ENCODE measurements around the gene MRPS5.

MRPS5 gene

DNA sequence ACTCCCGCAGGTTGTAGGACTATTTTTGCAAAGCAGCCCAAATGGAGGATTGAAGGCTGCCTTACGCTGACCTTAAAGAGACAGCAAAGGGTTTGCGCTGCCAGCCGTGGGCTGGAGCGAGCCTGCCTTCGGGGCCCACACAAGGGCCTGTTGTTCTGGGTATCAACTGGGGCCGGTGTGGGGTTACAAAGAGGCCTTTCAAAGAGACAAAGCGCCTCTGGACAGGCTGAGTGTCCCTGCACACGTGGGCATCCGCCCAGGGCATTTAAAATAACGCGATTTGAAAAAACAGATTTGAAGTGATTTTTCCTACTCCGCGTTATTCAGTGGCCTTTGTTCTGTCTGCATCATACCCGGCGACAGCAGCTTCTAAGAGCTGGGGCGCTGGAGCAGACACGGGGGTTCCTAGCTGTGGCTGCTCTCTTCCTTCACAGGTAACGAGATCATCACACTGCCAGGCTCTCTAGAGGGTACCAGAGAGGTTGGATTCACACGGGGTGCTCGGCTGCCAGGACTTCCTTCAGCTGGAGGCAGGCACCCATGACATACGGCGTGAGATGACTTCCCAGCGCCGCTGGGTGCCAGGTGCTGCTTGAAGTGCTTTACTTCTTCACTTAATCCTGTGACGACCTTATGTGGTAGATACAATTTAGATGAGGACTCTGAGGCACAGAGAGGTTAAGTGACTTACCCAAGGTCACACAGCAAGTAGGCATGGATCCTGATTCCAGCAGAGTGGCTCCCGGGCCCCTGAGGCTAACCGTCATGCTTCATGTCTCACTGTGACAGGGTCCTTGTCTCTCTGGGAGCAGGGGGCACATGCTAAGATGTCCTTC is 63.9 kb downstream of the MRPS5 start:
- DNase-seq (ENCODE audit: insufficient read length) = no peak
- no peak for TF ChIP-seq POLR2AphosphoS5 (IDR thresholded peaks at IDR 0.05; ENCODE audit: low read depth, low read length)
- FAIRE-seq = no peak

DNA sequence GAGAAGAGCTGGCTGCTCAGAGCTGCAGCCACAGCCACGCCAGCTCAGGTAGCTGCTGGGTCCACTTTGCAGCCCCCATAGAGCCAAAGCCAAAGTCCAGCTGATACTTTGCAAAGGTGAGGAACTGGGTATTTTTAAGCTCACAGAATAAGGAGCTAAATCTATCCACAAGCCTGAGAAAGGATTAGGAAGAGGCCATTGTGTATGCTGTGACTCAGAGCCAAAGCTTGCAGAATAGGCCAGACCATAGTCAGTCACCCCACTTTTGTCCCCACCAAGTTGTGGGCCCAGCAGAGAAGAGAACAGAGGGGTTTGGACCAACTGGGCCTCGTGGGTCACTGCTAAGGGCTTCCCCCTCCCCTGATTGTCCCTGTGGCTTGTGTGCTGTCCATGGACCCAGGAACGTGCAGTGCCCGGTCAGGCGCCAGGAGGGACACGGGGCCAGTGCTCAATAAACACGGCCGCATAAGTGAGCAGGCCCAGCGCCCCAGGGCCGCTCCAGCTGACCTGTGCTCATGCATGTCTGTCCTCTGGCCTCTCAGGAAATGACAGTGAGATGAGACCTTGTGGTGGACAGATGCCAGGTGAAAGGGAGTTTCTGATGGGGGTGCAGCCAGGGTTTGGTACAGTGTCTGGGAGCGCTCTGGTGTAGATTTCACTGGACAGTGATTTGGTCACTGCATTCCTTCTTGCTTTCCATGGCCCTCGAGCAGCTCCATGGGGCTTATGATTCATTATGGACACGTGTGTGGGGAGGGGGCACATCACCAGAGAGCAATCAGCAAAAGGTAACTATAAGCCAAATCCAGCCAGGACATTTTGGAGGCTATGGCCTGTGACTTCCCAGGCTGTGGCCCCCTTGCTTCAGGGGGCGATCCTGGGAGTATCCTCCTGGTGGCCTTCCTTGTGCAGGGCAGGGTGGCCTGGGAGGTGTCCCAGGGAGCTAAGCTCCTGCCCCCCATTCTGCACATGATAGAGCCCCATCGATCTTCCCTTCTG is 64.8 kb downstream of the MRPS5 start:
- no peak for FAIRE-seq

DNA sequence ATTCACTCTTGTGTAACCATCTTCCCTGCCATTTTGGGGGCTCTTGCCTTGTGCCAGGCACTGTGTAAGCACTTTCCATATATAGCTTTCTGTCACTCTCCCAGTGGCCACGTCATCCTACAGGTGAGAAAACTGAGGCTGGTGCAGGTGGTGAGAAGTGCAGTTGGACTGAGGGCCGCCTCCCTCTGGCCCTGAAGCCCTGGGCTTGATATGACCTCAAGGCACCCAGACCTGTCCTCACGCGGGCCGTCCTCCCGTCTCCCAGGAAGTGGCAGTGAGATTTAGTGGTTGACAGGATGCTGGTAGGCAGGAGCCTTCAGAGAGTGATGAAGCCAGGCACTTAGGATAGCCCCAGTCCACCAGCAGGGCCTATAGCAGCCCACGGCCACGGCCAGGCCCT is 65.6 kb downstream of the MRPS5 start:
- FAIRE-seq = no peak

More for the DNA sequence above, 64.8 kb downstream of the MRPS5 start:
- TF ChIP-seq POLR2A (IDR thresholded peaks at IDR 0.05; ENCODE audit: low read depth, low read length) (no peak), TAF1 (IDR thresholded peaks at IDR 0.05; ENCODE audit: borderline replicate concordance, low read depth, low read length) (no peak), POLR2AphosphoS5 (IDR thresholded peaks at IDR 0.05; ENCODE audit: low read depth, low read length) (no peak)
- no peak for DNase-seq (ENCODE audit: insufficient read length)

DNA sequence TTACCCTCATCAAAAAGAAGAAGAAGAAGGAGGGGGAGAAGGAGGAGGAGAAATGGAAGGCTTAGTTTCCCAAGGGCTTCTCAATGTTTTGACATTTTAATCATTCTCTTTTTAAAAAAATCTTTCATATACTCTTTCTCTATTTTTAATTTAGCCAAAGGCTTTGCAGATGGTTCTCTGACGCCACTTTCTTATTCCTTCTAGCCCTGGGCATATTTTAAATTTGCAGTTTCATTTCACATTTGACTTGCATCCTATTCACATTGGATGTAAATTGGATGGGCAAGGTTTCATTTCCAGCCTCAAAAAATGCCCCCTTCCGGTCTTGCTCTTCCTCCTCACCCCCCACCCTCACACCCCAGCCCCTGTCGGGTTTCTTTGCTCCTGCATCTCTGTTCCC is 66.3 kb downstream of the MRPS5 start:
- FAIRE-seq = no peak
- TF ChIP-seq TAF1 (IDR thresholded peaks at IDR 0.05; ENCODE audit: borderline replicate concordance, low read depth, low read length) (no peak), POLR2A (IDR thresholded peaks at IDR 0.05; ENCODE audit: low read depth, low read length) (no peak), POLR2AphosphoS5 (IDR thresholded peaks at IDR 0.05; ENCODE audit: low read depth, low read length) (no peak)

More for the DNA sequence above, 65.6 kb downstream of the MRPS5 start:
- no peak for DNase-seq (ENCODE audit: insufficient read length)
- TF ChIP-seq TAF1 (IDR thresholded peaks at IDR 0.05; ENCODE audit: borderline replicate concordance, low read depth, low read length) (no peak), POLR2AphosphoS5 (IDR thresholded peaks at IDR 0.05; ENCODE audit: low read depth, low read length) (no peak), POLR2A (IDR thresholded peaks at IDR 0.05; ENCODE audit: low read depth, low read length) (no peak)

DNA sequence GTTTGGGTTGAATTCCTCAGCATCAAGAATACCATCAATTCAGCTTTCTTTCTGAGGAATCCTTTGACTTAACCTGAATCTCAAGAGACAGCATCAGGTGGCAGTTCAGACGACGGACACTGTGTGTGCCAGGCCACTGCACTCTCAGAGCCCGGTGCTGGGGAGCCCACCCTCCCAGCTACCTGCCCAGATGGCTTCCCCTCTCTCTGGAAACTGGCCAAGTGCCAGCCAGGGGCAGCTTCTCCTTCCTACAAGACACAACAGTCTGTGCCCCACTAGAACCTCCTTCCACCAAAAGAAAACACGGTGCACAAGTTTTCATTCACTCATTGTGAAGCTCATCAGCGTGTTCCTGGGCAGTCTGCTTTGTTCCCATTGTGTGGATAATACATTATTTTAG is 67.6 kb downstream of the MRPS5 start:
- TF ChIP-seq POLR2AphosphoS5 (IDR thresholded peaks at IDR 0.05; ENCODE audit: low read depth, low read length) (no peak), POLR2A (IDR thresholded peaks at IDR 0.05; ENCODE audit: low read depth, low read length) (no peak), TAF1 (IDR thresholded peaks at IDR 0.05; ENCODE audit: borderline replicate concordance, low read depth, low read length) (no peak)
- DNase-seq (ENCODE audit: insufficient read length) (no peak), FAIRE-seq (no peak)

More for the DNA sequence above, 66.3 kb downstream of the MRPS5 start:
- DNase-seq (ENCODE audit: insufficient read length) = no peak

DNA sequence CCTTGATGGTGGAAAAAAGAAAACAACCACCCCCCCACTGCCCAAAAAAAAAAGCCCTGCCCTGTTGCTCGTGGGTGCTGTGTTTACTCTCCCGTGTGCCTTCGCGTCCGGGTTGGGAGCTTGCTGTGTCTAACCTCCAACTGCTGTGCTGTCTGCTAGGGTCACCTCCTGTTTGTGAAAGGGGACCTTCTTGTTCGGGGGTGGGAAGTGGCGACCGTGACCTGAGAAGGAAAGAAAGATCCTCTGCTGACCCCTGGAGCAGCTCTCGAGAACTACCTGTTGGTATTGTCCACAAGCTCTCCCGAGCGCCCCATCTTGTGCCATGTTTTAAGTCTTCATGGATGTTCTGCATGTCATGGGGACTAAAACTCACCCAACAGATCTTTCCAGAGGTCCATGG is 68.1 kb downstream of the MRPS5 start:
- DNase-seq (ENCODE audit: insufficient read length) (no peak), FAIRE-seq (no peak)
- TF ChIP-seq TAF1 (IDR thresholded peaks at IDR 0.05; ENCODE audit: borderline replicate concordance, low read depth, low read length) = no peak
- TF ChIP-seq POLR2A (IDR thresholded peaks at IDR 0.05; ENCODE audit: low read depth, low read length) = no peak
- TF ChIP-seq POLR2AphosphoS5 (IDR thresholded peaks at IDR 0.05; ENCODE audit: low read depth, low read length) = no peak

DNA sequence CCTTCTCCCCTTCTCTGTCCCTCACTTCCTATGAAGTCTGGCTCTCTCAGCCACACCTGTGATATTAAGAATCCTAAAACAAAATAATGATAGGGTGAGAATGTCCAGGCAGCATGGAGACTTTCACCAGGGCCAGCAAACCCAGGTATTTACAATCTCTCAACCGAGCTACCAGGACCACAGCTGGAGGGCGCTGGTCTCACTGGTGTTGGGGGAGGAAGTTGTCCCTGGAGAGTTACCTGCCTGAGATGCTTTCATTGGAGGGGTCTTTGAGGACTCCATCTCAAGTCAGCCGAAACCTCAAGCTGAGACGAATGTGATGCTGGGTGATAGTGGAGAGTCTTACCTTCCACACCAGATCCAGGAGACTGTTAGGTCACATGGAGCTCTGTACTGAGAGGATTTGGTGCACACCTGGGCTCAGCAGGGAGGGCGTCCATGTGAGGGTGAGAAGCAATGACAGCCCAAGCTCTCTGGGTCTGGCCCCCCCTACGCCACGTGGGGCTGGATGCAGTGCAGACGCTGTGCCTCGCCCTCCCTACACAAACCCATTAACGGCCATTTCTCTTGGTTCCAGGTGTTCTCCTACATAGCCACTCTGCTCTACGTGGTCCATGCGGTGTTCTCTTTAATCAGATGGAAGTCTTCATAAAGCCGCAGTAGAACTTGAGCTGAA is 68.7 kb downstream of the MRPS5 start:
- TF ChIP-seq POLR2A (IDR thresholded peaks at IDR 0.05; ENCODE audit: low read depth, low read length) (no peak), TAF1 (IDR thresholded peaks at IDR 0.05; ENCODE audit: borderline replicate concordance, low read depth, low read length) (no peak), POLR2AphosphoS5 (IDR thresholded peaks at IDR 0.05; ENCODE audit: low read depth, low read length) (no peak)
- no peak for FAIRE-seq

DNA sequence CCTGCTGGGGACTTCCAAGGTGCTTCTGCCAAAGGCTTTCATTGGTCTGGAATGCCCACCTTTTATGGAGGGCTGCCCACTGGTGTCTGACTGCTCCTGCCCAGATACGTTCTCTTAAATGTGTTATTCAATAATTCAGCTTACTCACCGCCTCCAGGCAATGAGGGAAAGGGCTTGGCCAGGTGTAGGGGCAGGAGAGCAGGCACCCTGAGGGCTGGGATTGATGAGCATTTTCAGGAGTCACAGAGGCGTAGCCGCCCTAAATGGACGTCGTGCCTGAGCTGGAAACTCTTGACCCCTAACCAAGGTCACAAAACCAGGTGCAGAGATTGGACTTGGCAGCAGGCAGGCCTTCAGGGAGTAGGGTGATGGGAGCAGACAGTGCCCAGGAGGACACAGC is 69.3 kb downstream of the MRPS5 start:
- DNase-seq (ENCODE audit: insufficient read length) (no peak), FAIRE-seq (no peak)
- TF ChIP-seq TAF1 (IDR thresholded peaks at IDR 0.05; ENCODE audit: borderline replicate concordance, low read depth, low read length) (no peak), POLR2A (IDR thresholded peaks at IDR 0.05; ENCODE audit: low read depth, low read length) (no peak), POLR2AphosphoS5 (IDR thresholded peaks at IDR 0.05; ENCODE audit: low read depth, low read length) (no peak)

More for the DNA sequence above, 68.7 kb downstream of the MRPS5 start:
- no peak for DNase-seq (ENCODE audit: insufficient read length)

DNA sequence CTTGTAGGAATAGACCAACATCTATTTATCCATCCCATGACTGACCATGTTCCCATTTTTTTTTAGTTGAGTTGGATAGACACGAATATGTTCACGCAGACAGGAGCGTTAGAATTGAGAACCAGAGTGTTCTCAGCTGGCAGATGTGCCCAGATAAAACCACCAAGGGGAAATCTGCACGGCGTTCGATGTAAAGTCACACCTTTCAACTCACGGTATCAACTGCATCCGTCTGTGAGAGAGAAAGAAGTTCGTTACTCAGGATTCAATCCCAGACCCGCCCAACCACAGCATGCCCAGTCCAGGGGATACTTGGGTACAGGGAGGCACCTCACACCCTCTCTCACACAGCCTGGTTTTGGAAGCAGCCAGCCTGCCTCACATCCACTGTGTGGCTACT is 70.0 kb downstream of the MRPS5 start:
- no peak for TF ChIP-seq TAF1 (IDR thresholded peaks at IDR 0.05; ENCODE audit: borderline replicate concordance, low read depth, low read length)
- TF ChIP-seq POLR2AphosphoS5 (IDR thresholded peaks at IDR 0.05; ENCODE audit: low read depth, low read length) = no peak
- TF ChIP-seq POLR2A (IDR thresholded peaks at IDR 0.05; ENCODE audit: low read depth, low read length) = no peak
- no peak for DNase-seq (ENCODE audit: insufficient read length)

DNA sequence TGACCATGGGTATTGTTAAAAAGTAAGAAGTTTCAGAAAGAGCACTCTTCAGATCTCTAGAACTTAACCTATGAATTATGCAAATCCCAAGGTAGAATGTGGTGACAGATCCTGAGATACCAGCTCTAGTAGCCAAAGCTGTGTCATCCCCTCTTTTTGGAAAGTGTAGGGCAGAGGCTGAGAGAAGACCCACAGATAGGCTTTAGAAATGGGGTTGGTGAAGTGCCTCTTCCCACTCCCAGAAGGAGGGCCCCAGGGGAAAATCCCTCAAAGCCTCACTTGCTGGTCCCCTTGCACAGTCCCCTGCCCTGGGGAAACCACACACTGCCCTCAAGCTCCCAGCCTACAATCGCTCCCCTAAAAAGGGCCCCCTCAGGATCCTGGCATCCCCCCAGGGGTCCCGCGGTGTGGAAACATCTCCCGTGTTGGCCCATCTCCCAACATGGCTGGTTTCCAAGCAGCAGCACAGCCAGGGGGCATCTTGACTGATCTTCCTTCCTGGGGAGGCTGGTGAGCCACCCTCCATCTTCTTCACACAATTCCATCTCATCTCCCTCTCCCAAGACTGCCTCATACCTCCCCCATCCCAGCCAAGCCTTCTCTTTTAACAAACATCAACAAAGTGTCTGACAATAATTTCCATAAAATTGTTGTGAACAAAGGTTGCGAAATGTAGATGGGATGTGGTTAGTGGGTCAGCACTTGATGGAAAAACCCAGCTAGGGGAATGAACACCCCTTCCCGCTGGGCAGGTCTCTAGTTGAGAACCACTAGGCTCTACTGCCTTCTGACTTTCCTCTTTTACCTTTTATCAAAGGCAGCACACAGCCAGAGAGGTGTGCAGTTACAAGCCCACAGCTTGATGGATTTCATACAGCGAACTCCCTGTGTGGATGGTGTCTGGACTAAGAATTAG is 71.0 kb downstream of the MRPS5 start:
- FAIRE-seq (no peak), DNase-seq (ENCODE audit: insufficient read length) (no peak)
- no peak for TF ChIP-seq POLR2AphosphoS5 (IDR thresholded peaks at IDR 0.05; ENCODE audit: low read depth, low read length)
- TF ChIP-seq POLR2A (IDR thresholded peaks at IDR 0.05; ENCODE audit: low read depth, low read length) = no peak
- no peak for TF ChIP-seq TAF1 (IDR thresholded peaks at IDR 0.05; ENCODE audit: borderline replicate concordance, low read depth, low read length)

More for the DNA sequence above, 70.0 kb downstream of the MRPS5 start:
- no peak for FAIRE-seq
